NOMO-1 (cell line): ENCODE measurements around the gene TRA2B.

Source experiments
- DNase-seq, 2 experiments: peaks; one replicate each; lab custom pipeline; 2025; ENCODE audit not compliant: unreplicated experiment in 2 of 2; lab: John Stamatoyannopoulos, UW

TRA2B gene

GRCh38 chr3:185881926-185882325 lies 55.9 kb downstream of the TRA2B start:
- DNase-seq = no peak

GRCh38 chr3:185880600-185880999 lies 57.2 kb downstream of the TRA2B start:
- DNase-seq = no peak

- no peak for DNase-seq
Observed at GRCh38 chr3:185878920-185879319, 58.9 kb downstream of the TRA2B start.

- no peak for DNase-seq
Observed at GRCh38 chr3:185874119-185874518, 63.7 kb downstream of the TRA2B start.

- no peak for DNase-seq
Observed at GRCh38 chr3:185867650-185868049, 70.2 kb downstream of the TRA2B start.

GRCh38 chr3:185866995-185867394 lies 70.8 kb downstream of the TRA2B start:
- DNase-seq = no peak

GRCh38 chr3:185866555-185866954 lies 71.3 kb downstream of the TRA2B start:
- no peak for DNase-seq
